GM18873 (cell line): Measurements from ENCODE around the gene SMG9.

Experiments
- ATAC-seq: cut with Tn5 transposase; IDR thresholded peaks from one replicate; pipeline ENCODE4 v1.9.1; 2021; ENCODE audit warnings: mild to moderate bottlenecking, moderate library complexity, moderate number of reproducible peaks; ENCODE audit not compliant: unreplicated experiment, low FRiP score

SMG9 gene

GRCh38 chr19:43760941-43761340 lies 6.2 kb upstream of the SMG9 start:
- ATAC-seq: no peak

- ATAC-seq: no peak
Observed at GRCh38 chr19:43759515-43759914, 4.8 kb upstream of the SMG9 start.

GRCh38 chr19:43755256-43755801 lies 567 bp upstream of the SMG9 start:
- no peak for ATAC-seq

GRCh38 chr19:43754253-43754502 lies 584 bp downstream of the SMG9 start:
- ATAC-seq: no peak

GRCh38 chr19:43752287-43752875 lies 2.4 kb downstream of the SMG9 start:
- no peak for ATAC-seq

- no peak for ATAC-seq
Observed at GRCh38 chr19:43751466-43752220, 3.1 kb downstream of the SMG9 start.

GRCh38 chr19:43749898-43750297 lies 4.9 kb downstream of the SMG9 start:
- no peak for ATAC-seq

GRCh38 chr19:43749152-43749551 lies 5.6 kb downstream of the SMG9 start:
- no peak for ATAC-seq

- ATAC-seq: no peak
Observed at GRCh38 chr19:43748685-43749084, 6.1 kb downstream of the SMG9 start.

- no peak for ATAC-seq
Observed at GRCh38 chr19:43748205-43748594, 6.6 kb downstream of the SMG9 start.

- ATAC-seq: no peak
Observed at GRCh38 chr19:43747557-43748204, 7.1 kb downstream of the SMG9 start.

GRCh38 chr19:43743059-43743458 lies 11.7 kb downstream of the SMG9 start:
- ATAC-seq: no peak

GRCh38 chr19:43741075-43741825 lies 13.5 kb downstream of the SMG9 start:
- ATAC-seq: no peak

GRCh38 chr19:43739439-43740235 lies 15.1 kb downstream of the SMG9 start:
- no peak for ATAC-seq

GRCh38 chr19:43738780-43739211 lies 16.0 kb downstream of the SMG9 start:
- ATAC-seq: no peak

- ATAC-seq: no peak
Observed at GRCh38 chr19:43735957-43736356, 18.8 kb downstream of the SMG9 start.

GRCh38 chr19:43735013-43735412 lies 19.7 kb downstream of the SMG9 start:
- ATAC-seq: no peak

- ATAC-seq: no peak
Observed at GRCh38 chr19:43731846-43732245, 22.9 kb downstream of the SMG9 start.

GRCh38 chr19:43731346-43731745 lies 23.4 kb downstream of the SMG9 start:
- no peak for ATAC-seq

GRCh38 chr19:43729919-43730318 lies 24.8 kb downstream of the SMG9 start:
- ATAC-seq: no peak

- ATAC-seq: no peak
Observed at GRCh38 chr19:43727593-43727853, 27.2 kb downstream of the SMG9 start.
